IPS-15b (cell line): ENCODE measurements around the gene HSPA4.
A peak's percentile ranks its signal among the peaks of the same experiment; 100 is the strongest.

ENCODE experiments used
- H3K27me3 ChIP-seq: one replicate; pipeline ENCODE4 v1.6.1; 2013; ENCODE audit warnings: low read length; ENCODE audit not compliant: control insufficient read depth, insufficient read depth
- H3K36me3 ChIP-seq: one replicate; pipeline ENCODE4 v1.6.1; 2013; ENCODE audit warnings: low read length; ENCODE audit not compliant: control insufficient read depth, insufficient read depth
- H3K4me1 ChIP-seq: one replicate; pipeline ENCODE4 v1.6.1; 2013; ENCODE audit warnings: mild to moderate bottlenecking, low read length; ENCODE audit not compliant: control insufficient read depth, insufficient read depth
- H3K4me3 ChIP-seq: one replicate; pipeline ENCODE4 v1.5.1; 2013; ENCODE audit warnings: low read depth, low read length
- H3K9ac ChIP-seq: one replicate; pipeline ENCODE4 v1.6.1; 2013; ENCODE audit warnings: low read depth, mild to moderate bottlenecking, low read length
- H3K9me3 ChIP-seq: one replicate; pipeline ENCODE4 v1.6.1; 2013; ENCODE audit warnings: mild to moderate bottlenecking, low read length; ENCODE audit not compliant: control insufficient read depth, insufficient read depth

The HSPA4 gene

DNA sequence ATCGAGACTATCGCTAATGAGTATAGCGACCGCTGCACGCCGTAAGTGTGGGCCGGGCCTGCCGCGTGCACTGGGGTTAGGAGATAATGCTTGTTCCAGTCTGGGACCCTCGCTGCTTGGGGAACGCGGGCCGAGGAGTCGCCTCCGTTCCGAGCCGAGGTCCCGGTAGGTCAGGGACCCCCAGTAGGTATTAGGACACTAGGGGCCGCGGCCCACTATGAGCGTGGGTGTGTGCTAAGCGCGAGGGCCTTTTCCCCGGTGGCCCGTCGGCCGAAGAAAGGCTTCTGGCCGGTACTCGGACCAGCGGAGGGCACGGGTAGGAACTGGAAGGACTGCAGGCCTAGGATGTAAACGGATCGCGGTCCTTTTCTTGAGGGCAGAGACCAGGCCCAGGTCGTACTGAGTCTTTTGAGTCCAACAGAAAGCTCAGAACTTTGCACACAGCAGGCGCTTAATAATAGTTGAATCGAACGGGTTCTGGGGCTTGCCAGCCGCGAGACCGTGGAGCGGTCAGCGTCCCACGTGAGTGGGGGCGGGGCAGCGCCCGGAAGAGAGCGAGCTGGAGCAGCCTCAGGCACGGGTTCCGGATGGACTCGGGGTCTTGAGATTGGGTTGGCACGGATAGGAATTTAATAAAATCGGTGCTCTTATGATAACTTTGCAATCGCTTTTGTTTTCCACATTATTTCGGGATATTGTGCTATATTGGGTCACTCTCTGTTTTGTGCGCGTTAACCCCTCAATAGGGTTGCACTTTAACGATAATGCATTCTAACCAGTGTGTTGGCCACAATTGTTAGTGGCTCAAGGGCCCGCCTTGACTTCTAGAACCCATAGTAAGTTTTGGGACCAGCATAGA lies 733 bp downstream of the HSPA4 start:
- peaks cover 19% of the 10 kb centered on the region for H3K4me1 ChIP-seq
- peak overlapping the region; percentile 98 for H3K4me3 ChIP-seq

DNA sequence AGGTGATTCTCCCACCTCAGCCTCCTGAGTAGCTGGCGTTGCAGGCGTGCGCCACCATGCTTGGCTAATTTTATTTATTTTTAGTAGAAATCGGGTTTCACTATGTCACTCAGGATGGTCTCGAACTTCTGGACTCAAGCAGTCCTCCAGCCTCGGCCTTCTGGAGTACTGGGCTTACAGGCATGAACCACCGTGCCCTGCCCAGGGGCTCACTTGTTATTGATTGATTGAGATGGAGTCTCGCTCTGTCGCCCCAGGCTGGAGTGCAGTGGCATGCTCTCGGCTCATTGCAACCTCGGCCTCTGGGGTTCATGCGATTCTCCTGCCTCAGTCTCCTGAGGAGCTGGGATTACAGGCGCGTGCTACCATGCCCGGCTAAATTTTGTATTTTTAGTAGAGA lies 1.6 kb downstream of the HSPA4 start:
- H3K27me3 ChIP-seq, result no peaks in the 10 kb centered on the region
- H3K36me3 ChIP-seq, result peaks cover 6% of the 10 kb centered on the region
- peaks cover 19% of the 10 kb centered on the region for H3K4me1 ChIP-seq
- peak overlapping the region; percentile 98 for H3K4me3 ChIP-seq
- H3K9ac ChIP-seq, result peak overlapping the region; percentile 73
- no peaks in the 10 kb centered on the region for H3K9me3 ChIP-seq

More for the DNA sequence above, 733 bp downstream of the HSPA4 start:
- peaks cover 6% of the 10 kb centered on the region for H3K36me3 ChIP-seq
- no peaks in the 10 kb centered on the region for H3K27me3 ChIP-seq
- H3K9ac ChIP-seq, result peak overlapping the region; percentile 100
- H3K9me3 ChIP-seq, result no peaks in the 10 kb centered on the region

GRCh38 chr5:133054697-133055471 lies 3.1 kb downstream of the HSPA4 start:
- Histone ChIP-seq H3K9ac (no peak overlapping the region), H3K9me3 (no peaks in the 10 kb centered on the region), H3K36me3 (peaks cover 6% of the 10 kb centered on the region), H3K27me3 (no peaks in the 10 kb centered on the region), H3K4me3 (peak overlapping the region; percentile 4), H3K4me1 (peaks cover 14% of the 10 kb centered on the region)

DNA sequence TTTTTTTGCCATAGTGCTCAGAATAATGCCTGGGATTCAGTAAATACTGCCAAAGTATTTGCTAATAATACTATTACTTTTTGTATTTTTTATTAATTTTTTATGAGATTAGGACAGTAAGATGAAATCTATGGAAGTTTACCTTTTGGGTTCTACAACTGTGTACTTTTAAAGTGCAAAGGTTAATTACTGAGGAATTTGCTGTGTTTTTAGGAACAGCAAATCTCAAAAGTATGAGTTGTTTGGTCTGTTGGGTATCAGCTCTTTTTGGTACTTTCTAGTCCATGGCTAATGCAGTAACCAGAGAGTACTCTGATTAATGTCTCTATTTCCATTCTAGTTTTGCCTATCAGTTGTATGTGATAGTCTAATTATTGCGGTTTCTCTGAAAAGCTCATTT lies 5.1 kb downstream of the HSPA4 start:
- Histone ChIP-seq H3K9me3 (no peaks in the 10 kb centered on the region), H3K36me3 (peaks cover 4% of the 10 kb centered on the region), H3K27me3 (no peaks in the 10 kb centered on the region), H3K4me1 (peaks cover 10% of the 10 kb centered on the region), H3K9ac (no peak overlapping the region), H3K4me3 (no peak overlapping the region)

DNA sequence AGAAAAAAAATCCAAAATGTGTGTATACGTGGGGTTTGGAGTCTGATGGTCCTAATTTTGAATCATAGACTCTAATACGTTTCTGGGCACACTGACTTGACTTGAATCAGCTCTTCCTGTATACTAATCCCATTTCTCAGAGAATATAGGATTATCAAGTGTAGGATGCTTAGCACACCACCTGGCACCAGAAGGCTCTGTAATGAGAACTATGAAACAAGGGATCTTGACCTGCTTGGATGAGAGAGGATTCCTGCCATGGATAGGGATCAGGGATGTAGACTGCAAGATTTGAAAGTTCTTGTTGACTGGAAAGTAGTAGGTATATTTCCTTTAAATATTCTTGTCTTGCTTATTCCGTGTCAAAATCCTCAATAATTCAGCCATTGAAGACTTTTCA lies 7.8 kb downstream of the HSPA4 start:
- Histone ChIP-seq H3K4me1 (peaks cover 11% of the 10 kb centered on the region), H3K9me3 (no peaks in the 10 kb centered on the region), H3K36me3 (no peaks in the 10 kb centered on the region), H3K9ac (no peak overlapping the region), H3K4me3 (no peak overlapping the region), H3K27me3 (no peaks in the 10 kb centered on the region)

DNA sequence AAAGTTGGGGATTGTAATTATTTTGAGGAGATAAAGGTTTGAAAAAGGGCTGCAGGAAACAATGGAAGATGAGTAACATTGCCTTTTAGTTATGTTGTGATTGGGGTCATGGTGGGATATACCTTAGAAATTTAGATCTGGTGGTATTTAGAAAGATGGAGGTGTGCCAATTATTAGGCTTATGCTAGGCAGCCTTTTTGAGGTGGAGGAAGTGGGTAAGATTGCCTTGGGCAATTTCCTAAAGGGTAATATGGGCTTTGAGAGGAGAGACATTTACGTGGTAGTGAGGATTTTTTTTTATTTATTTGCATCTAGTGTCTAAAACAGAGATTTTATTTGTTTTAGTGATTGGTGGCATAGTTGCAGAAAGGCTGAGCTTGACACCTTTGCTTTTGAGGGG lies 10.5 kb downstream of the HSPA4 start:
- Histone ChIP-seq H3K9me3 (no peaks in the 10 kb centered on the region), H3K27me3 (no peaks in the 10 kb centered on the region), H3K36me3 (peaks cover 9% of the 10 kb centered on the region), H3K4me1 (peaks cover 4% of the 10 kb centered on the region), H3K9ac (no peak overlapping the region), H3K4me3 (no peak overlapping the region)

DNA sequence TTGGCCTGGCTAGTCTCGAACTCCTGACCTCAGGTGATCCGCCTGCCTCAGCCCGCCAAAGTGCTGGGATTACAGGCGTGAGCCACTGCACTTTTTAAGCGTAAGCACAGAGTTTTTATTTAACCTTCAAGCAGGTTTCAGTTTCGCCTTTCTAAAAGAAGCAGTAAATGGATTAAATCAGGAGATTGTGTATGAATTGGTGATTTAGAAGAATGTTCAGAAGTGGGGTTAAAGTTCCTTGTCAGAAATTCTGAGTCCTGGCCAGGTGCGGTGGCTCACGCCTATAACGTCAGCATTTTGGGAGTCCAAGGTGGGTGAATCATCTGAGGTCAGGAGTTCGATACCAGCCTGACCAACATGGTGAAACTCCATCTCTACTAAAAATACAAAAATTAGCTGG lies 12.2 kb downstream of the HSPA4 start:
- no peak overlapping the region for H3K4me3 ChIP-seq
- no peaks in the 10 kb centered on the region for H3K27me3 ChIP-seq
- no peaks in the 10 kb centered on the region for H3K9me3 ChIP-seq
- no peak overlapping the region for H3K9ac ChIP-seq
- H3K4me1 ChIP-seq, result peaks cover 4% of the 10 kb centered on the region
- H3K36me3 ChIP-seq, result peaks cover 12% of the 10 kb centered on the region

DNA sequence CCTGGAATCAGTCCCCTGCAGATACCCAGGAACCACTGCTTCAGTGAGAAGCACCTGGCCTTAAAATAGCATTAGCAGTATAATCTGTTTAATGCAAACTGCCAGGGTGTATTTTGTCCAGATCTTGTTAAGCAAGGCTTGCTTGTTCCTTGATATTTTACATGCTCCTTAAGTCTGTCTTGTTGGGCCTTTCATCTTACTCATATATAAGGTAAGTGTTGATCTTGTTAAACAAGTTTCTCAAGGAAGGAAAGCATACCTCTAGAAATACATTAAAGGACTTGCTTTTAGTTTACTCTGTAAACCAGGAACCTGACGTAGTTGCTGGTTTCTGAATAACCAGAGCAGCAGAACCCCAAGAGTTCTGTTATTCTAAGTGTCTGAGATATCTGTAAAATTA lies 13.7 kb downstream of the HSPA4 start:
- Histone ChIP-seq H3K9ac (no peak overlapping the region), H3K4me1 (peaks cover 4% of the 10 kb centered on the region), H3K4me3 (no peak overlapping the region), H3K9me3 (no peaks in the 10 kb centered on the region), H3K27me3 (no peaks in the 10 kb centered on the region), H3K36me3 (peaks cover 15% of the 10 kb centered on the region)

GRCh38 chr5:133066045-133066444 lies 14.2 kb downstream of the HSPA4 start:
- peaks cover 4% of the 10 kb centered on the region for H3K4me1 ChIP-seq
- no peak overlapping the region for H3K4me3 ChIP-seq
- H3K36me3 ChIP-seq, result peaks cover 15% of the 10 kb centered on the region
- no peaks in the 10 kb centered on the region for H3K27me3 ChIP-seq
- H3K9me3 ChIP-seq, result no peaks in the 10 kb centered on the region
- no peak overlapping the region for H3K9ac ChIP-seq

DNA sequence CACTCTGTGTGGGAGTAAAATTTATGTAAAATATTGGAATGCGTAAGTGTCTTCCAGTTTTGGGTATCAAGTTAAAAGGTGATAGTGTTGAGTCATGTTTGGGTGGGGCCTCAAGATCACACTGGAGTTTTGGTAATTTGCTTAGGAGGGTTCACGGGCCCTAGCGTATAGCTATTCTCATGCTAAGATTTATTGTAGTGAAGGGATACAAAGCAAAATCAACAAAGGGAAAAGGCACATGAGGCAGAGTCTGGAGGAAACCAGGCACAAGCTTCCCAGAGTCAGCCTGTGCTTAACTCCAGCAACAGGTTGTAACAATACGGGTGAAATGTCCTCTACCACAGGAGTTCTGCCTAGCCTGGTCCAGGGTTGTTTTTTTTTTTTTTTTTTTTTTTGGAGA lies 20.2 kb downstream of the HSPA4 start:
- H3K9ac ChIP-seq, result no peak overlapping the region
- H3K9me3 ChIP-seq, result no peaks in the 10 kb centered on the region
- H3K4me1 ChIP-seq, result peaks cover 5% of the 10 kb centered on the region
- H3K27me3 ChIP-seq, result no peaks in the 10 kb centered on the region
- no peak overlapping the region for H3K4me3 ChIP-seq
- H3K36me3 ChIP-seq, result peaks cover 20% of the 10 kb centered on the region

DNA sequence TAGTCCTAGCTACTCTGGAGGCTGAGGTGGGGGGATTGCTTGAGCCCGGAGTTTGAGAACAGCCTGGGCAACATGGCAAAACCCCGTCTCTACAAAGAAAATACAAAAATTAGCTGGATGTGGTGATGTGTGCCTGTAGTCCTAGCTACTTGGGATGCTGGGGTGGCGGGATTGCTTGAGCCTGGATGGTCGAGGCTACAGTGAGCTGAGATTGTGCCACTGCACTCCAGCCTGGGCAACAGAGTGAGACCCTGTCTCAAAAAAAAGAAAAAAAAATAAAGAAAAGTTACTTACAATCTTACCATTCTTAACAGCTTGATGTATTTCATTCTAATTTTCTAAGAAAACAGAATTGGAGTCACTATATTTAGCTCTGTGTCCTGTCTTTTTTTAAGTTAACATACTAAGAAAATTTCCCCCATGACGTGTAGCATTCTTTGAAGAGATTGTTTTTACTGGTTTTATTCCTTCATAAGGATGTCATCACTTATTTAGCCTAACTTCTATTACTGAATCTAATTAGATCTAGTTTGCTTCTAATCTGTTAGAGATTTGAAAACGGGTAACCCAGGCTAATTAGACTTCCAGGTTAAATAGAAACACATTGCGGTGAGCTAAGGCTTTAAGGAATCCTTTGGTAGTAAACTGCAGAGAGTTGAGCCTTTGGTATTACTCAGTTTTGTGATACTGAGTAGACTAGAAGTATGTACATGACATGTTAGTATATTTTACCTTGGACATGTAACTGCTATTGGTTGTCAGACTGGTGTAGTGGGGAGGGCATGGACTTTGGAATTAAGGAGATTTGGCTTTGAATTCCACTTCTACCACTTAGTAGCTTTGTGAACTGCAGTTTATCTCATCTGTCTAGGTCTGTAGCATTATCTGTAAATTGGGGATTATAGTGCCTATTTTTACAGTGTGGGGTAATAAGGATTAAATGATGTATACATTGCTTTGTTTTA lies 24.0 kb downstream of the HSPA4 start:
- H3K27me3 ChIP-seq, result no peaks in the 10 kb centered on the region
- peaks cover 20% of the 10 kb centered on the region for H3K36me3 ChIP-seq
- H3K9me3 ChIP-seq, result no peaks in the 10 kb centered on the region
- H3K4me3 ChIP-seq, result no peak overlapping the region
- H3K4me1 ChIP-seq, result peaks cover 5% of the 10 kb centered on the region
- H3K9ac ChIP-seq, result no peak overlapping the region
